ENCODE measurements around the gene GLI1. TPM values are rescaled to one million over a fixed set of nuclear protein-coding genes. Genes with fewer than 3 reads are reported as not detected.
"Not testable (repeated sequence)": the region's sequence is repeated elsewhere in the genome, so short reads cannot be mapped to it uniquely, and the experiment has no call there.

Gene GLI1
- total and polyA plus RNA-seq, 2 of the 13 experiments (the other 11 are each of a cell fraction or from before 2014, with no cell fraction given), result 0.09 to 0.20 TPM

DNA sequence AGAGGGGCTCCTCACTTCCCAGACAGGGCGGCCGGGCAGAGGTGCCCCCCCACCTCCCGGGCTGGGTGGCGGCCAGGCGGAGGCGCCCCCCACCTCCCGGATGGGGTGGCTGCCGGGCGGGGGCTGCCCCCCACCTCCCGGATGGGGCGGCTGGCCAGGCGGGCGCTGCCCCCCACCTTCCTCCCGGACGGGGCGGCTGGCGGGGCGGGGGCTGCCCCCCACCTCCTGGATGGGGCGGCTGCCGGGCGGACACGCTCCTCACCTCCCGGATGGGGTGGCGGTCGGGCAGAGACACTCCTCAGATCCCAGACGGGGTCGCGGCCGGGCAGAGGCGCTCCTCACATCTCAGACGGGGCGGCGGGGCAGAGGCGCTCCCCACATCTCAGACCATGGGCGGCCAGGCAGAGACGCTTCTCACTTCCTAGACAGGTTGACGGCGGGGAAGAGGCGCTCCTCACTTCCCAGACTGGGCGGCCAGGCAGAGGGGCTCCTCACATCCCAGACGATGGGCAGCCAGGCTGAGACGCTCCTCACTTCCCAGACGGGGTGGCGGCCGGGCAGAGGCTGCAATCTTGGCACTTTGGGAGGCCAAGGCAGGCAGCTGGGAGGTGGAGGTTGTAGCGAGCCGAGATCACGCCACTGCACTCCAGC lies 35.6 kb downstream of the GLI1 start:
- H3K4me3 ChIP-seq (replicated peaks in 1 of 3; ENCODE audit: insufficient read depth in 1 of 3, low read depth in 2 of 3, low read length in 3 of 3); ATAC-seq; DNase-seq (ENCODE audit: low spot score); FAIRE-seq; BruUV-seq (replicated peaks); CTCF ChIA-PET (ENCODE audit: low intra/inter-chr PET ratio, low total read pairs); H3K9ac ChIP-seq (ENCODE audit: insufficient read depth, low read depth, low read length); in situ Hi-C loops (cut with HindIII; ENCODE audit: extremely low pct_ligation_motif_present, low pct_unique_long_range_greater_than_20kb); H3K79me2 ChIP-seq (ENCODE audit: insufficient read depth, low read length); H3K27me3 ChIP-seq (ENCODE audit: control insufficient read depth in 1 of 2, insufficient read depth in 2 of 2, low read length in 2 of 2); POLR2A ChIA-PET; H3K9me3 ChIP-seq (ENCODE audit: low read length); H3K4me2 ChIP-seq (ENCODE audit: low read depth, low read length); H4K20me1 ChIP-seq (ENCODE audit: insufficient read depth, low read length); intact Hi-C loops (cut with micrococcal nuclease; ENCODE audit: unreplicated experiment); H3K27ac ChIP-seq (ENCODE audit: extremely low read length, insufficient read depth, low read length); H2AFZ ChIP-seq (ENCODE audit: low read length): not testable (repeated sequence)
- TF ChIP-seq RBFOX2 (IDR thresholded peaks at IDR 0.05; ENCODE audit: low read depth, low read length), result peak; percentile 56
- WGBS (ENCODE audit: low lambda C conversion rate), result 99% methylated on average over 18 of the region's 48 CpGs
- Histone ChIP-seq H3K36me3 (replicated peaks in 1 of 2; ENCODE audit: control insufficient read depth in 1 of 2, insufficient read depth in 2 of 2, low read length in 2 of 2) (peaks cover 23 to 49% of the 10 kb centered on the region in 2 experiments), H3K4me1 (ENCODE audit: insufficient read depth, low read length) (peaks cover 13% of the 10 kb centered on the region)

- H4K20me1 ChIP-seq (ENCODE audit: insufficient read depth, low read length), result peaks cover 4% of the 10 kb centered on the region
- no peaks in the 10 kb centered on the region for H3K9me3 ChIP-seq (ENCODE audit: low read length)
- in situ Hi-C loops (cut with HindIII; ENCODE audit: extremely low pct_ligation_motif_present, low pct_unique_long_range_greater_than_20kb) (no loop called here), intact Hi-C loops (cut with micrococcal nuclease; ENCODE audit: unreplicated experiment) (no loop called here)
- FAIRE-seq, result peak; percentile 64
- no peak overlapping the region for H3K4me2 ChIP-seq (ENCODE audit: low read depth, low read length)
- H3K79me2 ChIP-seq (ENCODE audit: insufficient read depth, low read length), result no peaks in the 10 kb centered on the region
- peaks cover 21 to 50% of the 10 kb centered on the region in 2 experiments; a peak in 4 of 5 replicates for H3K36me3 ChIP-seq (replicated peaks in 1 of 2; ENCODE audit: control insufficient read depth in 1 of 2, insufficient read depth in 2 of 2, low read length in 2 of 2)
- no TSS peak for BruUV-seq (replicated peaks)
- no peak overlapping the region for H3K4me3 ChIP-seq (replicated peaks in 1 of 3; ENCODE audit: insufficient read depth in 1 of 3, low read depth in 2 of 3, low read length in 3 of 3)
- no peak for DNase-seq (ENCODE audit: low spot score)
- ATAC-seq, result peak; percentile 60
- peaks cover 10% of the 10 kb centered on the region for H3K4me1 ChIP-seq (ENCODE audit: insufficient read depth, low read length)
- no peak overlapping the region for H2AFZ ChIP-seq (ENCODE audit: low read length)
- ChIA-PET CTCF (ENCODE audit: low intra/inter-chr PET ratio, low total read pairs) (no interaction called here), POLR2A (interaction anchor here (0.6 to 1.3 kb wide), 2 partner anchors 13 to 134 kb away, joined by 3 read pairs; no protein-coding TSS in a partner anchor)
- no peak overlapping the region for H3K9ac ChIP-seq (ENCODE audit: insufficient read depth, low read depth, low read length)
- no peak overlapping the region for H3K27ac ChIP-seq (ENCODE audit: extremely low read length, insufficient read depth, low read length)
- no peaks in the 10 kb centered on the region for H3K27me3 ChIP-seq (ENCODE audit: control insufficient read depth in 1 of 2, insufficient read depth in 2 of 2, low read length in 2 of 2)
- TF ChIP-seq ZC3H4 (CRISPR knock-in tag; IDR thresholded peaks at IDR 0.05; ENCODE audit: borderline replicate concordance), result no peak
- TF ChIP-seq TBX2 (CRISPR knock-in tag; IDR thresholded peaks at IDR 0.05; ENCODE audit: borderline replicate concordance), result peak; percentile 44; the same call in 1 of the 2 replicates
- TF ChIP-seq TBX3 (IDR thresholded peaks at IDR 0.05; ENCODE audit: borderline replicate concordance), result peak; percentile 44; the same call in 1 of the 2 replicates
- TF ChIP-seq, protein P1, sequence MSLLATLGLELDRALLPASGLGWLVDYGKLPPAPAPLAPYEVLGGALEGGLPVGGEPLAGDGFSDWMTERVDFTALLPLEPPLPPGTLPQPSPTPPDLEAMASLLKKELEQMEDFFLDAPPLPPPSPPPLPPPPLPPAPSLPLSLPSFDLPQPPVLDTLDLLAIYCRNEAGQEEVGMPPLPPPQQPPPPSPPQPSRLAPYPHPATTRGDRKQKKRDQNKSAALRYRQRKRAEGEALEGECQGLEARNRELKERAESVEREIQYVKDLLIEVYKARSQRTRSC (CRISPR knock-in tag; IDR thresholded peaks at IDR 0.05; ENCODE audit: low read depth), result no peak
- TF ChIP-seq, protein P2, sequence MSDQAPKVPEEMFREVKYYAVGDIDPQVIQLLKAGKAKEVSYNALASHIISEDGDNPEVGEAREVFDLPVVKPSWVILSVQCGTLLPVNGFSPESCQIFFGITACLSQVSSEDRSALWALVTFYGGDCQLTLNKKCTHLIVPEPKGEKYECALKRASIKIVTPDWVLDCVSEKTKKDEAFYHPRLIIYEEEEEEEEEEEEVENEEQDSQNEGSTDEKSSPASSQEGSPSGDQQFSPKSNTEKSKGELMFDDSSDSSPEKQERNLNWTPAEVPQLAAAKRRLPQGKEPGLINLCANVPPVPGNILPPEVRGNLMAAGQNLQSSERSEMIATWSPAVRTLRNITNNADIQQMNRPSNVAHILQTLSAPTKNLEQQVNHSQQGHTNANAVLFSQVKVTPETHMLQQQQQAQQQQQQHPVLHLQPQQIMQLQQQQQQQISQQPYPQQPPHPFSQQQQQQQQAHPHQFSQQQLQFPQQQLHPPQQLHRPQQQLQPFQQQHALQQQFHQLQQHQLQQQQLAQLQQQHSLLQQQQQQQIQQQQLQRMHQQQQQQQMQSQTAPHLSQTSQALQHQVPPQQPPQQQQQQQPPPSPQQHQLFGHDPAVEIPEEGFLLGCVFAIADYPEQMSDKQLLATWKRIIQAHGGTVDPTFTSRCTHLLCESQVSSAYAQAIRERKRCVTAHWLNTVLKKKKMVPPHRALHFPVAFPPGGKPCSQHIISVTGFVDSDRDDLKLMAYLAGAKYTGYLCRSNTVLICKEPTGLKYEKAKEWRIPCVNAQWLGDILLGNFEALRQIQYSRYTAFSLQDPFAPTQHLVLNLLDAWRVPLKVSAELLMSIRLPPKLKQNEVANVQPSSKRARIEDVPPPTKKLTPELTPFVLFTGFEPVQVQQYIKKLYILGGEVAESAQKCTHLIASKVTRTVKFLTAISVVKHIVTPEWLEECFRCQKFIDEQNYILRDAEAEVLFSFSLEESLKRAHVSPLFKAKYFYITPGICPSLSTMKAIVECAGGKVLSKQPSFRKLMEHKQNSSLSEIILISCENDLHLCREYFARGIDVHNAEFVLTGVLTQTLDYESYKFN (CRISPR knock-in tag; conservative IDR thresholded peaks at IDR 0.05), result 0 out of 2 replicates have a peak, but pooled peaks have one; percentile 22
- no peak for TF ChIP-seq ASH2L (IDR thresholded peaks at IDR 0.05; ENCODE audit: insufficient read length, low read depth, low read length)
- TF ChIP-seq TCF7L2 (IDR thresholded peaks at IDR 0.05; ENCODE audit: low read depth, low read length), result peak; percentile 24; the same call in 1 of the 2 replicates
- TF ChIP-seq KLF12 (CRISPR knock-in tag; IDR thresholded peaks at IDR 0.05; ENCODE audit: borderline replicate concordance), result no peak
- no peak for TF ChIP-seq MLX (CRISPR knock-in tag; IDR thresholded peaks at IDR 0.05)
- TF ChIP-seq, protein P3, sequence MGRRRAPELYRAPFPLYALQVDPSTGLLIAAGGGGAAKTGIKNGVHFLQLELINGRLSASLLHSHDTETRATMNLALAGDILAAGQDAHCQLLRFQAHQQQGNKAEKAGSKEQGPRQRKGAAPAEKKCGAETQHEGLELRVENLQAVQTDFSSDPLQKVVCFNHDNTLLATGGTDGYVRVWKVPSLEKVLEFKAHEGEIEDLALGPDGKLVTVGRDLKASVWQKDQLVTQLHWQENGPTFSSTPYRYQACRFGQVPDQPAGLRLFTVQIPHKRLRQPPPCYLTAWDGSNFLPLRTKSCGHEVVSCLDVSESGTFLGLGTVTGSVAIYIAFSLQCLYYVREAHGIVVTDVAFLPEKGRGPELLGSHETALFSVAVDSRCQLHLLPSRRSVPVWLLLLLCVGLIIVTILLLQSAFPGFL (CRISPR knock-in tag; IDR thresholded peaks at IDR 0.05), result no peak
Measured at GRCh38 chr12:57496822-57497221, 37.2 kb downstream of the GLI1 start.

Measured in HepG2 (cell line).